Neural crest cell (in vitro differentiated cells): ENCODE results near the gene TEX22. TPM values are rescaled to one million over a fixed set of nuclear protein-coding genes. Genes with fewer than 3 reads are reported as not detected.
A peak's percentile ranks its signal among the peaks of the same experiment; 100 is the strongest.

Experiments
- DNase-seq: peaks from one replicate; pipeline ENCODE4 v3.0.0; 2021; ENCODE audit warnings: low read depth, mixed read lengths, low spot score
- H3K27ac Mint-ChIP-seq: one replicate; pipeline ENCODE4 v1.8.0; 2021; ENCODE audit warnings: mild to moderate bottlenecking, mixed read lengths; ENCODE audit not compliant: unreplicated experiment
- H3K27me3 Mint-ChIP-seq: 2 replicates; pipeline ENCODE4 v1.8.0; 2021; ENCODE audit warnings: low read depth, mild to moderate bottlenecking, mixed read lengths
- H3K36me3 Mint-ChIP-seq: 2 replicates; pipeline ENCODE4 v1.8.0; 2021; ENCODE audit warnings: low read depth, mild to moderate bottlenecking, mixed read lengths
- H3K4me1 Mint-ChIP-seq: 2 replicates; pipeline ENCODE4 v1.8.0; 2021; ENCODE audit warnings: mixed read lengths
- H3K4me3 Mint-ChIP-seq: one replicate; pipeline ENCODE4 v1.8.0; 2021; ENCODE audit warnings: mild to moderate bottlenecking, mixed read lengths
- H3K9me3 Mint-ChIP-seq: 2 replicates; pipeline ENCODE4 v1.8.0; 2021; ENCODE audit warnings: mixed read lengths
- CTCF ChIP-seq: fragments of 200-600 bp; sonication (generic); conservative IDR thresholded peaks from 2 replicates; pipeline ENCODE4 v1.5.0; 2021; ENCODE audit warnings: antibody characterized with exemption, mild to moderate bottlenecking
- total RNA-seq: library from RNA; stranded (reverse); gene quantifications from 2 replicates; pipeline ENCODE4 v1.2.1, GENCODE V29; 2021

TEX22 gene
- total RNA-seq, 1 donor from 2014 or later: 5.2 TPM

- H3K36me3 Mint-ChIP-seq: peaks cover 6% of the 10 kb centered on the region
- H3K9me3 Mint-ChIP-seq: no peaks in the 10 kb centered on the region
- no peak for TF ChIP-seq CTCF
- H3K27me3 Mint-ChIP-seq: no peaks in the 10 kb centered on the region
- H3K4me1 Mint-ChIP-seq: peaks cover 6% of the 10 kb centered on the region
- DNase-seq: no peak
- no peak overlapping the region for H3K4me3 Mint-ChIP-seq
- peak overlapping the region; percentile 90 for H3K27ac Mint-ChIP-seq
Measured at GRCh38 chr14:105368426-105368825, 29.9 kb upstream of the TEX22 start.

- no peaks in the 10 kb centered on the region for H3K27me3 Mint-ChIP-seq
- no peak overlapping the region for H3K4me3 Mint-ChIP-seq
- no peaks in the 10 kb centered on the region for H3K4me1 Mint-ChIP-seq
- no peak for TF ChIP-seq CTCF
- no peak for DNase-seq
- no peak overlapping the region for H3K27ac Mint-ChIP-seq
- no peaks in the 10 kb centered on the region for H3K9me3 Mint-ChIP-seq
- H3K36me3 Mint-ChIP-seq: peaks cover 4% of the 10 kb centered on the region
Measured at GRCh38 chr14:105368910-105369652, 29.3 kb upstream of the TEX22 start.

- Mint-ChIP-seq H3K36me3 (peaks cover 4% of the 10 kb centered on the region), H3K9me3 (no peaks in the 10 kb centered on the region), H3K27ac (no peak overlapping the region), H3K4me1 (no peaks in the 10 kb centered on the region), H3K27me3 (no peaks in the 10 kb centered on the region), H3K4me3 (no peak overlapping the region)
- DNase-seq: no peak
- TF ChIP-seq CTCF: no peak
Measured at GRCh38 chr14:105369653-105370040, 28.7 kb upstream of the TEX22 start.

- Mint-ChIP-seq H3K9me3 (no peaks in the 10 kb centered on the region), H3K27ac (no peak overlapping the region), H3K27me3 (no peaks in the 10 kb centered on the region), H3K4me3 (no peak overlapping the region), H3K4me1 (no peaks in the 10 kb centered on the region), H3K36me3 (peaks cover 4% of the 10 kb centered on the region)
- no peak for TF ChIP-seq CTCF
- no peak for DNase-seq
Measured at GRCh38 chr14:105374389-105374788, 23.9 kb upstream of the TEX22 start.

GRCh38 chr14:105375635-105376057, 22.7 kb upstream of the TEX22 start:
- no peak overlapping the region for H3K4me3 Mint-ChIP-seq
- H3K9me3 Mint-ChIP-seq: no peaks in the 10 kb centered on the region
- peak overlapping the region; percentile 79 for H3K27ac Mint-ChIP-seq
- H3K36me3 Mint-ChIP-seq: peaks cover 4% of the 10 kb centered on the region
- TF ChIP-seq CTCF: no peak
- no peak for DNase-seq
- no peaks in the 10 kb centered on the region for H3K27me3 Mint-ChIP-seq
- H3K4me1 Mint-ChIP-seq: no peaks in the 10 kb centered on the region
